Body of pancreas (tissue), 4 donors: Measurements from ENCODE around the gene PNMA8B. TPM values are rescaled to one million over a fixed set of nuclear protein-coding genes. Genes with fewer than 3 reads are reported as not detected.
A peak's percentile ranks its signal among the peaks of the same experiment; 100 is the strongest.

ENCODE experiments used
- ATAC-seq: fragments of 150-250 bp; one replicate; pipeline ENCODE4 v1.9.1; 2016
- DNase-seq, 4 donors: peaks; one replicate each; pipeline ENCODE4 v3.0.0-alpha.2; 2019
- H3K27ac ChIP-seq, 4 donors: fragments of 200-600 bp; sonication (generic); 1 replicate in 3 of 4; 2 replicates in 1 of 4; pipeline versions ENCODE4 v1.5.1 to v1.6.1; 2016 to 2019; ENCODE audit warnings: mild to moderate bottlenecking in 1 of 4, mixed read lengths in 1 of 4, moderate library complexity in 1 of 4
- H3K27me3 ChIP-seq, 2 donors: fragments of 200-600 bp; sonication (generic); one replicate each; pipeline ENCODE4 v1.6.0; 2016; ENCODE audit warnings: mild to moderate bottlenecking in 1 of 2
- H3K36me3 ChIP-seq, 2 donors: fragments of 200-600 bp; sonication (generic); replicated peaks in 1 of 2; 2 replicates each; pipeline ENCODE4 v1.5.1; 2016; ENCODE audit warnings: low read depth in 2 of 2; ENCODE audit not compliant: insufficient read depth in 1 of 2
- H3K4me1 ChIP-seq: fragments of 200-600 bp; sonication (generic); one replicate; pipeline ENCODE4 v1.6.0; 2016
- H3K4me3 ChIP-seq, 2 donors: fragments of 200-600 bp; sonication (generic); 1 replicate in 1 of 2; 2 replicates in 1 of 2; pipeline ENCODE4 v1.5.1; 2016 to 2019
- H3K9me3 ChIP-seq, 3 donors: fragments of 200-600 bp; sonication (generic); 1 replicate in 2 of 3; 2 replicates in 1 of 3; pipeline ENCODE4 v1.5.1; 2016
- CTCF ChIP-seq, 7 experiments: fragments of 450-650 bp in 4 of 7; fragments of 200-600 bp in 3 of 7; sonication (generic) in 3 of 7; IDR thresholded peaks; one replicate each; pipeline ENCODE4 v1.5.1; 2016 to 2019; ENCODE audit warnings: antibody characterized with exemption in 7 of 7
- POLR2A ChIP-seq, 3 donors: fragments of 450-650 bp; IDR thresholded peaks; one replicate each; pipeline ENCODE4 v1.6.1; 2016; ENCODE audit warnings: antibody characterized with exemption in 3 of 3, mild to moderate bottlenecking in 2 of 3
- WGBS, 2 donors: methylation state at CpG; one replicate each; pipeline ENCODE4 v1.1.5; 2017; 5-methylcytosine and 5-hydroxymethylcytosine counted together
- intact Hi-C: fragments of 100-400 bp; cut with DNase I; formaldehyde crosslinking; loops from one replicate; pipeline ENCODE4 v1.15.1; 2023
- total RNA-seq, 2 donors: library from RNA; depleted of rRNA; stranded (reverse); fragments of >200 nt; gene quantifications; one replicate each; pipeline ENCODE4 v1.1.0, GENCODE V29; 2016

The PNMA8B gene
- total RNA-seq, 2 donors from 2014 or later = 2.1 to 2.6 TPM

DNA sequence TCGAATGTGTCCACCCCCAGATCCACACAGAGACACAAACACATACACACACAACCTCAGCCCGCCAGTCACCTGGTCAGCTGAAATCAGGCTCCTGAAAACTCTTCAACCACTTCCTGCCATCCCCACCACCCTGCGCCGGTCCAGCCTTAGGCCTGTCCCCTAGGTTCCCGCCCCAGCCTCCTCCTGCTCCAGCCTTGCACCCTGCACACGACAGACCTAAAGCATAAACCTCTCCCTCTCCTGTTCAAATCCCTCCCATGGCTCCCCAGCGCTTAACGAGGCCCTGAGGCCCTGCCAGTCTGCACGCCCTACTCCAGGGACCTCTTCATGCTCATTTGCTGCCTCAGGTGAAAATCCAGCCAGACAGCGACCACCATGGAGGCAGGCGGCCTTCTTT lies 7.1 kb downstream of the PNMA8B start:
- H3K4me1 ChIP-seq = peaks cover 22% of the 10 kb centered on the region
- no peak overlapping the region for H3K27ac ChIP-seq
- intact Hi-C loops = loop anchor here (2.0 kb wide), 1 partner anchor 92 kb away; no protein-coding TSS in a partner anchor
- H3K4me3 ChIP-seq = no peak overlapping the region
- TF ChIP-seq CTCF (IDR thresholded peaks at IDR 0.05) = no peak
- ATAC-seq (no peak), DNase-seq (no peak)
- 48 to 49% methylated on average over 6 to 11 of the region's 11 CpGs for WGBS, 2 donors
- H3K9me3 ChIP-seq = no peaks in the 10 kb centered on the region
- no peaks in the 10 kb centered on the region for H3K36me3 ChIP-seq
- no peaks in the 10 kb centered on the region for H3K27me3 ChIP-seq

- peaks cover 22% of the 10 kb centered on the region for H3K4me1 ChIP-seq
- H3K36me3 ChIP-seq = no peaks in the 10 kb centered on the region
- H3K27me3 ChIP-seq = no peaks in the 10 kb centered on the region
- 3 to 14% methylated on average over 7 to 36 of the region's 38 CpGs for WGBS, 2 donors
- peak; percentile 79 to 86 (median 82) for DNase-seq
- peak; percentile 82 for ATAC-seq
- intact Hi-C loops = loop anchor here (2.0 kb wide), 1 partner anchor 91 kb away; no protein-coding TSS in a partner anchor
- no peak overlapping the region for H3K27ac ChIP-seq
- TF ChIP-seq CTCF (IDR thresholded peaks at IDR 0.05) = peak; percentile 80 to 98 (median 97)
- TF ChIP-seq POLR2A (IDR thresholded peaks at IDR 0.05) = no peak
- no peak overlapping the region for H3K4me3 ChIP-seq
- H3K9me3 ChIP-seq = no peaks in the 10 kb centered on the region
These were observed 7.7 kb downstream of the PNMA8B start for GRCh38 chr19:46487802-46488445.

- no peaks in the 10 kb centered on the region for H3K36me3 ChIP-seq
- intact Hi-C loops = no loop called here
- 9 to 60% methylated on average over 1 to 19 of the region's 19 CpGs for WGBS, 2 donors
- H3K4me1 ChIP-seq = peaks cover 22% of the 10 kb centered on the region
- H3K9me3 ChIP-seq = no peaks in the 10 kb centered on the region
- ATAC-seq (no peak), DNase-seq (no peak)
- TF ChIP-seq POLR2A (IDR thresholded peaks at IDR 0.05) = no peak
- TF ChIP-seq CTCF (IDR thresholded peaks at IDR 0.05) = no peak
- H3K4me3 ChIP-seq = no peak overlapping the region
- H3K27ac ChIP-seq = no peak overlapping the region
- no peaks in the 10 kb centered on the region for H3K27me3 ChIP-seq
These were observed 8.4 kb downstream of the PNMA8B start for GRCh38 chr19:46487178-46487801.

GRCh38 chr19:46486358-46486757 lies 9.3 kb downstream of the PNMA8B start:
- Histone ChIP-seq H3K4me1 (peaks cover 22% of the 10 kb centered on the region), H3K4me3 (no peak overlapping the region), H3K9me3 (no peaks in the 10 kb centered on the region), H3K27me3 (no peaks in the 10 kb centered on the region), H3K36me3 (no peaks in the 10 kb centered on the region), H3K27ac (no peak overlapping the region)
- WGBS, 2 donors = 65 to 66% methylated on average over 3 of the region's 3 CpGs
- TF ChIP-seq CTCF (IDR thresholded peaks at IDR 0.05) (no peak), POLR2A (IDR thresholded peaks at IDR 0.05) (no peak)
- ATAC-seq = no peak
- intact Hi-C loops = no loop called here
- DNase-seq = no peak
